ENCODE data around the gene TSEN54. TPM values are rescaled to one million over a fixed set of nuclear protein-coding genes. Genes with fewer than 3 reads are reported as not detected.

Gene TSEN54
- polyA plus RNA-seq, 2 donors: 25.1 to 31.5 TPM

DNA sequence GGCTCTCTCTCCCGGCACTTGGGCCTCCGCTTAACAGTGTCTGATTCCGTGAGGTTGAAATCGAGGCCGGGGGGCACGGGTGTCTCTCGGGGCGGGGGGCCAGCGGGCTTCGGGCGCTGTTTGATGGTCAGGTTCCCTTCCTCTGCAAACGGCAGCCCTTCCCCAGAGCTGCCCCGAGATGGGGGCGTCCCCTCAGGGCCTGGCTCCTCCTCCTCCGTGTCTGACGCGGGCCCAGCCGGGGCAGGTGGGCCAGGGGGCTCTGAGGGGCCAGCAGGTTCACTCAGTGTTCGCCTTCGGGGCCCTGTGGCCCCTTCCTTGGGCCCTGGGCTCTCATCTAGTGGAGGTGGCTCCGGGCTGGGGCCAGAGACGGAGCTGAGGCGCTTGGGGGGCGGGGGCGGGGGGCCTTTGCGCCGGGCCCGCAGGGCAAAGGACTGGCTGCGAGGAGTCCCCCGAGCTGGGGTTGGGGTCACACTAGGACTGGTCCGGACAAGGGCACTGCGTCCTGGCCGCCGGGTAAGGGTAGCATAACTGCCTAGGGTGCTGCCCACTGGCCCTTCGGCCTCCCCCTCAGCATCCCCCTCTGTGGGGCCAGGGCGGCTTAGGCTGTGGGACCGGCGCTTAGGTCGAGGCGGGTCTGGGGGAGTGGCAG is 14.1 kb upstream of the TSEN54 start:
- Histone ChIP-seq H3K27me3 (ENCODE audit: control insufficient read depth in 1 of 2, insufficient read depth in 2 of 2, low read length in 2 of 2) (no peaks in the 10 kb centered on the region), H3K4me3 (ENCODE audit: low read depth in 1 of 2, low read length in 2 of 2) (no peak overlapping the region), H3K4me1 (ENCODE audit: control insufficient read depth in 2 of 2, insufficient read depth in 2 of 2, low read length in 1 of 2) (peaks cover 0 to 2% of the 10 kb centered on the region in 2 donors), H3K27ac (ENCODE audit: low read depth in 2 of 2, low read length in 1 of 2) (no peak overlapping the region), H3K9me3 (ENCODE audit: control insufficient read depth in 2 of 2, insufficient read depth in 1 of 2, low read depth in 1 of 2, low read length in 1 of 2) (no peaks in the 10 kb centered on the region), H3K36me3 (ENCODE audit: control insufficient read depth in 2 of 2, insufficient read depth in 2 of 2, low read length in 1 of 2) (peaks cover 5 to 53% of the 10 kb centered on the region in 2 donors)
- 79 to 85% methylated on average over 24 to 40 of the region's 40 CpGs for WGBS, 2 donors

DNA sequence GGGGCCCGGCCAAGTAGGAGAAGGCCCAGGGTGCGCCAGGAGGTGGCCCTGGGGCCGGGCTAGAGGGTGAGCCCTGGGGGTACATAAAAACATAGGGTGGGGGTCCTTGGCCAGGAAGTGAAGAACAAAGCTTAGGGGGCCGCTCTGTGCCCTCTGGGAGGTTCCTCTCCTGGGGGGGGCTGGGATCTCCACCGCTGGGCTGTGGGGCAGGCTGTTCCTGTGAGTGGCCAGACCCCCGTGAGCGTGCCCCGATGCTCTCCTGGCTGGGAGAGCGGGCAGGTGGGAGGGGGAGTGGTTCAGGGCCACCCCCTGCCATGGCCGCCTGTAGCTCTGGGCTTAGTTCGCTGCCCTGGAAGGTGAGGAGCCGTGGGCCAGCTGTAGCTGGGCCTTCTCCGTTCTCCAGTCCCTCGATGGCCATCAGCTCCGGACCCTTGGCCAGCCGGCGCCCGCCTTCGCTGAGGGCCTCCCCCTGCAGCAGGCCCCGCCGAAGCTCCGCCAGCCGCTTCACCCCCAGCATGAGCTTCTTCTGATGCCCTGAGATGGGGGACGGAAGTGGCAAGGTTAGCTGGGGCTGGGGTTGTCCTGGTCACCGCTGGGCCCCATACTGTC is 13.5 kb upstream of the TSEN54 start:
- WGBS, 2 donors: 89 to 92% methylated on average over 25 of the region's 25 CpGs
- Histone ChIP-seq H3K9me3 (ENCODE audit: control insufficient read depth in 2 of 2, insufficient read depth in 1 of 2, low read depth in 1 of 2, low read length in 1 of 2) (no peaks in the 10 kb centered on the region), H3K27ac (ENCODE audit: low read depth in 2 of 2, low read length in 1 of 2) (no peak overlapping the region), H3K4me3 (ENCODE audit: low read depth in 1 of 2, low read length in 2 of 2) (no peak overlapping the region), H3K36me3 (ENCODE audit: control insufficient read depth in 2 of 2, insufficient read depth in 2 of 2, low read length in 1 of 2) (peaks cover 9 to 57% of the 10 kb centered on the region in 2 donors), H3K27me3 (ENCODE audit: control insufficient read depth in 1 of 2, insufficient read depth in 2 of 2, low read length in 2 of 2) (no peaks in the 10 kb centered on the region), H3K4me1 (ENCODE audit: control insufficient read depth in 2 of 2, insufficient read depth in 2 of 2, low read length in 1 of 2) (peaks cover 0 to 2% of the 10 kb centered on the region in 2 donors)

DNA sequence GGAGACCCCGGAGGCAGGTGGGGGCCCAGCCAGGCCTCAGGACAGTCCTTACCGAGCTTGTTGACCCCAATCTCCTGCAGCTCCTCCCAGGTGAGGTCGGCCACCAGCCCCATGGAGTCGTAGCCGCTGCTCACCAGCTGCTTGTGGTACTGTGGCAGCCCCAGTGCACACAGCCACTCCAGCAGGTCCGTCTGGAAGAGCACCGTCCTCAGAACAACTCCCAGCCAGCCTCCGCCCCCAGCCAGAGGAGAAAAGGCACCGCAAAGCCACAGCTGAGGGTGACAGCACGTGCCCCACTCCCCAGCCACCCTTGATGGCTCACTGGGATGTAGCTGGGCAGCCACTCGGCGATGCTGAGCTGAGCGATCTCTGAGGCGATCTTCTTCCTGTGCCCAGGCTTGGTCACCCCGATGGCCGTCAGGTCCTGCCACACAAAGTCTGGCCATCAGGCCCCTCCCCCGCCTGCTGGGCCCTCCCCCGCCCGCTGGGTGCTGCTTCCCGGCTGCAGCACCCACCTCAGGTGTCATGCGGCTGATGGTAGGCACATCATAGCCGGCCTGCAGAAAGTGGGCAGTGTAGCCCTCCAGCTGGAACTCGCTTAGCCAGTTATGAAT is 12.9 kb upstream of the TSEN54 start:
- Histone ChIP-seq H3K27me3 (ENCODE audit: control insufficient read depth in 1 of 2, insufficient read depth in 2 of 2, low read length in 2 of 2) (no peaks in the 10 kb centered on the region), H3K36me3 (ENCODE audit: control insufficient read depth in 2 of 2, insufficient read depth in 2 of 2, low read length in 1 of 2) (peaks cover 9 to 53% of the 10 kb centered on the region in 2 donors)
- WGBS, 2 donors: 79 to 82% methylated on average over 23 of the region's 23 CpGs

DNA sequence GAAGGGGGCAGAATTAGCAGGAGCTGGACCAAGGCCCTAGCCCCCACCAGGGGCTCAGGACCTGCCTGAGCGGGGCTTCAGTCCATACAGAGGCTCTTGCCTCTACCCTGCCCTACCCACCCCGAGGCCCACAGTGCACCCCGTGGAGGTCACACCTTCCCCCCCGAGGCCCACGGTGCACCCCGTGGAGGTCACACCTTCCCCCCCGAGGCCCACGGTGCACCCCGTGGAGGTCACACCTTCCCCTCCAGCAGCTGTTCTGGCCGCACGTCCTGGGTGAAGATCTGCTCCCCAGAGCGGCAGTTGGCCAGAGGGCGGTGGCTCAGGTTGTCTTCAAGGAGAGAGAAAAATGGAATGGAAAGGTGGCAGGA is 12.4 kb upstream of the TSEN54 start:
- 58 to 66% methylated on average over 13 of the region's 13 CpGs for WGBS, 2 donors
- peaks cover 0 to 2% of the 10 kb centered on the region in 2 donors for H3K4me1 ChIP-seq (ENCODE audit: control insufficient read depth in 2 of 2, insufficient read depth in 2 of 2, low read length in 1 of 2)
- H3K4me3 ChIP-seq (ENCODE audit: low read depth in 1 of 2, low read length in 2 of 2): no peak overlapping the region
- H3K27ac ChIP-seq (ENCODE audit: low read depth in 2 of 2, low read length in 1 of 2): no peak overlapping the region
- no peaks in the 10 kb centered on the region for H3K27me3 ChIP-seq (ENCODE audit: control insufficient read depth in 1 of 2, insufficient read depth in 2 of 2, low read length in 2 of 2)
- H3K9me3 ChIP-seq (ENCODE audit: control insufficient read depth in 2 of 2, insufficient read depth in 1 of 2, low read depth in 1 of 2, low read length in 1 of 2): no peaks in the 10 kb centered on the region
- H3K36me3 ChIP-seq (ENCODE audit: control insufficient read depth in 2 of 2, insufficient read depth in 2 of 2, low read length in 1 of 2): peaks cover 9 to 48% of the 10 kb centered on the region in 2 donors

More for the DNA sequence above, 12.9 kb upstream of the TSEN54 start:
- no peak overlapping the region for H3K27ac ChIP-seq (ENCODE audit: low read depth in 2 of 2, low read length in 1 of 2)
- no peak overlapping the region for H3K4me3 ChIP-seq (ENCODE audit: low read depth in 1 of 2, low read length in 2 of 2)
- H3K9me3 ChIP-seq (ENCODE audit: control insufficient read depth in 2 of 2, insufficient read depth in 1 of 2, low read depth in 1 of 2, low read length in 1 of 2): no peaks in the 10 kb centered on the region
- H3K4me1 ChIP-seq (ENCODE audit: control insufficient read depth in 2 of 2, insufficient read depth in 2 of 2, low read length in 1 of 2): peaks cover 0 to 2% of the 10 kb centered on the region in 2 donors

DNA sequence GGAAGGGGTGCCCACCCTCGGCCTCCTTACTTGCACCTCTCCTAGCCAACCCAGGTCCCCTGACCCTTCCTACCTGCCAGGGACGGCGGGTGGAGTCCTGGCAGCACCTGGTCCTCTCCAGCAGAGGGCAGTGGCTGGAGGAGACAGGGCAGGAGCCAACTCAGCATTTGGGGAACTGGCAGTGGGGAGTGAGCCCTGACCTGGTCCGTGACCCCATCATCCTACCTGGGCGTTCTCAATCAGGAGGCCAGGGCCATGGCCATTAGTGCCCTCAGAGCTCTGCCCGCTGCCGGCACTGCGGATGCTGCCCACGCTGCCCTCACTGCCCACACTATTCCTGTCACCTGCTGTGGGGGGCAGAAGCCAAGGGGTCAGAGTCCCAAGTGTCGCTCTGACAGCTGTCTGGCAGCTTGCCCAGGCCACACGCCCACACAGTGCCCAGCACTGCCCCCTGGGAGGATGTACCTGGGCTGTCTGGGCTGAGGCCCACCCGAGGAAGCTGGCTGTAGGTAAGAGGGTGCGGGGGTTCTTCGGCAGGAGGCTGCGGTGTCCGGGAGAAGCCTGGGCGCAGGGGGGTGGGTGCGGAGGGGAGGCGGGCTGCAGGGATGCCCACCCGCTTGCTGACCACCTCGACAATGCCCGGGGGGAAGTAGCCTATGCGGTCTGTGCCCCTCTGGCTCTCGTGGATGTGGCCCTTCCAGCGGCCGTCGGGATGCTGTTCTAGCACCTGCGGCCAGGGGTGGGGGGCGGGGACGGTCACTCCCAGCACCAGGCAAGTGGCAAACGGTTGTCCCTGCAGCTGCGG is 11.8 kb upstream of the TSEN54 start:
- H3K9me3 ChIP-seq (ENCODE audit: control insufficient read depth in 2 of 2, insufficient read depth in 1 of 2, low read depth in 1 of 2, low read length in 1 of 2): no peaks in the 10 kb centered on the region
- peaks cover 9 to 46% of the 10 kb centered on the region in 2 donors for H3K36me3 ChIP-seq (ENCODE audit: control insufficient read depth in 2 of 2, insufficient read depth in 2 of 2, low read length in 1 of 2)
- H3K27me3 ChIP-seq (ENCODE audit: control insufficient read depth in 1 of 2, insufficient read depth in 2 of 2, low read length in 2 of 2): no peaks in the 10 kb centered on the region
- 72 to 78% methylated on average over 31 to 32 of the region's 32 CpGs for WGBS, 2 donors
- peaks cover under 1 to 4% of the 10 kb centered on the region in 2 donors for H3K4me1 ChIP-seq (ENCODE audit: control insufficient read depth in 2 of 2, insufficient read depth in 2 of 2, low read length in 1 of 2)
- H3K27ac ChIP-seq (ENCODE audit: low read depth in 2 of 2, low read length in 1 of 2): no peak overlapping the region
- no peak overlapping the region for H3K4me3 ChIP-seq (ENCODE audit: low read depth in 1 of 2, low read length in 2 of 2)

DNA sequence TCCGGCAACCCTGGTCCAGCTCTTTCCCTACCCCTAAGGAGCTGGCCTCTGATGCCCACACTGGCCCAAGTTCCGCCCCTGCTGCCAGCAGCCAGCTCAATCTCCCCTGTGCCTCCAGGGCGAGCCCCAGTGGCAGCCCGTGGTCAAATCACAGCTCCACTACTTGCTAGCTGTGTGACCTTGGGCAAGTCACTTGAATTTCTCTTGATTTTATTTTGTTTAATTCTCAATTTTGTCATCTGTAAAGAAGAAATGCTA is 11.2 kb upstream of the TSEN54 start:
- H3K4me3 ChIP-seq (ENCODE audit: low read depth in 1 of 2, low read length in 2 of 2): no peak overlapping the region
- H3K4me1 ChIP-seq (ENCODE audit: control insufficient read depth in 2 of 2, insufficient read depth in 2 of 2, low read length in 1 of 2): peaks cover 4% of the 10 kb centered on the region in 2 donors
- H3K36me3 ChIP-seq (ENCODE audit: control insufficient read depth in 2 of 2, insufficient read depth in 2 of 2, low read length in 1 of 2): peaks cover 9 to 44% of the 10 kb centered on the region in 2 donors
- 73 to 80% methylated on average over 4 of the region's 4 CpGs for WGBS, 2 donors
- no peaks in the 10 kb centered on the region for H3K27me3 ChIP-seq (ENCODE audit: control insufficient read depth in 1 of 2, insufficient read depth in 2 of 2, low read length in 2 of 2)
- no peak overlapping the region for H3K27ac ChIP-seq (ENCODE audit: low read depth in 2 of 2, low read length in 1 of 2)
- H3K9me3 ChIP-seq (ENCODE audit: control insufficient read depth in 2 of 2, insufficient read depth in 1 of 2, low read depth in 1 of 2, low read length in 1 of 2): no peaks in the 10 kb centered on the region

DNA sequence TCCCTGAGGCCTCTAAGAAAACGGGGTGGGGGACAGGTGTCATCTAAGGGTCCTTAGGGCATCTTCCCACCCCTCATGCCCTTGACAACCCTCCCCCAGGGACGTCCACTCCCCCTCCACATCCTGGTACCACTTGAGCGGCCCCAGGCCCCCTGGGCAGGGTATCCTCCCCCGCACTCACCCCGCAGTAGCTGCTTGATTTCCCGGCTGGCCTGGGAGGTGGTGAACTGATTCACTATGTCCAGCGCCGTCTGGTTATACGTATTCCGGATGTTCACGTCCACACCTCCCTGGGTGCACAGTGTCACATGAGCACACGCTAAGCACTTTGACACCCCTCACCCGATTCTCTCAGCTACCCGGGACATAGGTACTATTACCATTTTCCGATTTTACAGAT is 10.7 kb upstream of the TSEN54 start:
- H3K36me3 ChIP-seq (ENCODE audit: control insufficient read depth in 2 of 2, insufficient read depth in 2 of 2, low read length in 1 of 2): peaks cover 9 to 40% of the 10 kb centered on the region in 2 donors
- no peak overlapping the region for H3K27ac ChIP-seq (ENCODE audit: low read depth in 2 of 2, low read length in 1 of 2)
- WGBS, 2 donors: 85 to 87% methylated on average over 15 of the region's 15 CpGs
- no peaks in the 10 kb centered on the region for H3K9me3 ChIP-seq (ENCODE audit: control insufficient read depth in 2 of 2, insufficient read depth in 1 of 2, low read depth in 1 of 2, low read length in 1 of 2)
- peaks cover 4% of the 10 kb centered on the region in 2 donors for H3K4me1 ChIP-seq (ENCODE audit: control insufficient read depth in 2 of 2, insufficient read depth in 2 of 2, low read length in 1 of 2)
- H3K27me3 ChIP-seq (ENCODE audit: control insufficient read depth in 1 of 2, insufficient read depth in 2 of 2, low read length in 2 of 2): no peaks in the 10 kb centered on the region
- H3K4me3 ChIP-seq (ENCODE audit: low read depth in 1 of 2, low read length in 2 of 2): no peak overlapping the region

DNA sequence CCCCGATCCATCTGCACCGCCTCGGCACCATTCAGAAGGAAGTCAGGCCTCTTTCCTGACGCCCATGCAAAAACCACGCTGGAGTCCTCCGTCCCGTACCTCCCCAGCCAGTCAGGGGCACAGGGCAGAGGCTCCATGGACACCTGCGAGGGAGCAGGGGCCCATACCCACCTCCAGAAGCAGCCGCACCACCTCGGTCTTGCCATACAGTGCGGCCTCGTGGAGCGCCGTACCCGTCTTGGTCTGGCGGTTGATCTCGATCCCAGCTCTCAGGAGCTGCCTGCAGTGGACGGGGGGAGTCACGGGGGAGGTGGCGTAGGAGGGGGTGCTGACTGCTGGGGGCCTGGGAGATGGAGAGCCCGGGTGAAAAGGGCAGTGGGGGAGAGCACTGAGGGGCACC is 10.2 kb upstream of the TSEN54 start:
- no peak overlapping the region for H3K27ac ChIP-seq (ENCODE audit: low read depth in 2 of 2, low read length in 1 of 2)
- peaks cover 9 to 36% of the 10 kb centered on the region in 2 donors for H3K36me3 ChIP-seq (ENCODE audit: control insufficient read depth in 2 of 2, insufficient read depth in 2 of 2, low read length in 1 of 2)
- H3K4me3 ChIP-seq (ENCODE audit: low read depth in 1 of 2, low read length in 2 of 2): no peak overlapping the region
- WGBS, 2 donors: 89% methylated on average over 21 of the region's 21 CpGs
- peaks cover 4% of the 10 kb centered on the region in 2 donors for H3K4me1 ChIP-seq (ENCODE audit: control insufficient read depth in 2 of 2, insufficient read depth in 2 of 2, low read length in 1 of 2)
- no peaks in the 10 kb centered on the region for H3K9me3 ChIP-seq (ENCODE audit: control insufficient read depth in 2 of 2, insufficient read depth in 1 of 2, low read depth in 1 of 2, low read length in 1 of 2)
- no peaks in the 10 kb centered on the region for H3K27me3 ChIP-seq (ENCODE audit: control insufficient read depth in 1 of 2, insufficient read depth in 2 of 2, low read length in 2 of 2)

DNA sequence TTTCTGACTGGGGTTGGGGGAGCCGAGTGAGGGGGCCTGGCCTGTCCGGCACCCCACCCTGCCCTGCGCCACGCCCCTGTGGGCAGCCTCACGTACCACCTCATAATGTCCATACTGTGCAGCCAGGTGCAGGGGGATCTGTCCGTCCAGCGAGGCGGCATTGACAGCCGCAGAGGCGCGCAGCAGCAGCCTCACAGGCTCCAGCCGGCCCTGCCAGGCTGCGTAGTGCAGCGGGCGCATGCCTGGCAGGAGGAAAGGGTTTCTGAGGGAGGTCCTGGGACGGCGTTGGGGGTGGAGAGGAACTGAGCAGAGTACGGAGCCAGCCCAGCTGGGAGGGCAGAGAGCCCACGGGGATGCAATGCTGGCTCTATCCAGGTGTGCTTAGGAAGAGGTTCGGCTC is 9.4 kb upstream of the TSEN54 start:
- H3K36me3 ChIP-seq (ENCODE audit: control insufficient read depth in 2 of 2, insufficient read depth in 2 of 2, low read length in 1 of 2): peaks cover 9 to 31% of the 10 kb centered on the region in 2 donors

More for the DNA sequence above, 9.4 kb upstream of the TSEN54 start:
- H3K9me3 ChIP-seq (ENCODE audit: control insufficient read depth in 2 of 2, insufficient read depth in 1 of 2, low read depth in 1 of 2, low read length in 1 of 2): no peaks in the 10 kb centered on the region
- H3K4me1 ChIP-seq (ENCODE audit: control insufficient read depth in 2 of 2, insufficient read depth in 2 of 2, low read length in 1 of 2): peaks cover 5 to 7% of the 10 kb centered on the region in 2 donors
- no peaks in the 10 kb centered on the region for H3K27me3 ChIP-seq (ENCODE audit: control insufficient read depth in 1 of 2, insufficient read depth in 2 of 2, low read length in 2 of 2)
- H3K4me3 ChIP-seq (ENCODE audit: low read depth in 1 of 2, low read length in 2 of 2): no peak overlapping the region
- WGBS, 2 donors: 88 to 90% methylated on average over 20 of the region's 20 CpGs
- H3K27ac ChIP-seq (ENCODE audit: low read depth in 2 of 2, low read length in 1 of 2): no peak overlapping the region

All from esophagus (tissue), 2 donors.